HG03039 (cell line): Measurements from ENCODE around the gene SELENBP1.

Experiments
- ATAC-seq: cut with Tn5 transposase; IDR thresholded peaks from one replicate; pipeline ENCODE4 v1.9.1; 2021; ENCODE audit warnings: mild to moderate bottlenecking, moderate library complexity; ENCODE audit not compliant: unreplicated experiment

SELENBP1 gene

GRCh38 chr1:151346082-151346768 lies 26.3 kb downstream of the SELENBP1 start:
- ATAC-seq, result no peak

- no peak for ATAC-seq
These were observed 28.2 kb downstream of the SELENBP1 start for GRCh38 chr1:151344291-151344690.

GRCh38 chr1:151343587-151343986 lies 28.9 kb downstream of the SELENBP1 start:
- no peak for ATAC-seq

GRCh38 chr1:151342569-151342968 lies 29.9 kb downstream of the SELENBP1 start:
- ATAC-seq, result no peak

DNA sequence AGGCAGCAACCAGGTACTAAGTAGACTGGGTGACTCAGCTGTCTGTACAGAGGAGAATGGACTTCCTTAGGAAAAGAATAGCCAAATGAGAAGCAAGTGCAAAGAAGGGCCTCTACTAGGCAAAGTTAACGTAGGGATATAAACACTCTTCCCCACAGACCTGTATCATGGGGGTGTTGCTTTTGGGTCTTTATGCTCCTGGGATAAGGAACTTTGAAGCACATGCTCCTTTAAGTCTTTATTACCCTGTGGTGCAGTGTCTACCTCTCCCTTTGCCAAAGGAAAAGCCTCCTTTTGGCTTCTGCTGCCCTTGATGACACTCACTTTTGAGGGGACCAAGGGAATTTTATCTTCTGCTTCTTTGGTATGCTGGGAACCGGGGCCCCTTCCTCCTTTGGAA lies 30.5 kb downstream of the SELENBP1 start:
- ATAC-seq, result no peak

GRCh38 chr1:151340870-151341754 lies 31.4 kb downstream of the SELENBP1 start:
- ATAC-seq, result no peak

DNA sequence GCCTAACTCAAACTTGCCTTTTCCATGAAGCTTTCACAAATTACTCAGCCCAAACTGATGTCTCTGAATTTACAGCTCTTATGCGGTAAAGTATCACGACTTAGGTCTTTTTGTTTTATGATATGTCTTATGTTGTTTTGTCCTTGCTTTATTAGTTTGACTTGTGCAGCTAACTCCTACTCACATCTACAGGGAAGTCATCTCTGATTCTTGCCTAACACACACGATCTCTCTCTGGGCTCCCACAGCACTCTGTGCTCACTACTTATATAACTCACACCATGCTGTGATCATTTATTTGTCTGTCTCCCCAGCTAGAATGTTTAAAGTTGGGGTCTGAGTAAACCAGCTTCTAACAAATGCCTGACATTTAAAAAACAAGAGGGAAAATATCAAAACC lies 35.9 kb downstream of the SELENBP1 start:
- ATAC-seq, result no peak

- no peak for ATAC-seq
These were observed 37.7 kb downstream of the SELENBP1 start for GRCh38 chr1:151334822-151335221.

DNA sequence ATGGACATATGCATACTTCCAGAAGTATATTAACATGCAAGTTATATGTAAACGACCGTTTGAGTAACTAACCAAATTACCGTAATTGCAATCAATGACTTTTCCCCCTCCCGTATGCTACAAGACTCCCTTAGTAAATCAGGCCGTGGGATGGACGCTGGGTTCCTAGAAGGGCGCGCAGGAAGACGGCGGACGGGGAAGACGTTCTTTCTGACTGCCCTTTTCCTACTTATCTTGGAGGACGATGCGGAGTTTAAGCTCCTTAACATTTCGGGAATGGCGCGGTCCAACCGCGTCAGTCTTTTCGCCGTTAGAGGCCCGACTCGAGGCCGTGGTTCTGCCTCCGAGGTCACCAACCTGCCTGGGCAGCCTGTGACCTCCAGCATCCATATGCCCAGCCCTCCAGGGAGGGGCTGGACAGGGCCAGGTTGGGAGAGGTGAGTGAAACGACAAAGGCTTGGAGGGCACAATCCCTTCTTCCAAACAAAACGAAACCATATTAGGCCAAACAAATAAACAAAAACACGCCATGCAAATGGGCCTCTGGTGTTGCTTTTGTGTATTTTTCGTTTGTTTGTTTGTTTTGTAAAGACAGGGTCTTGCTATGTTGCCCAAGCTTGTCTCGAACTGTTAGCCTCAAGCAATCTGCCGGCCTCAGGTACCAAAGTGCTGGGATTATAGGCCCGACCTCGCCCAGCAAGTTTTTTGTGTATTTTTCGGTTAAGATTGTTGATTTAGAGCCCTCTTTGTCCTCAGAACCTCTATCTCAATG lies 44.4 kb downstream of the SELENBP1 start:
- ATAC-seq, result no peak

DNA sequence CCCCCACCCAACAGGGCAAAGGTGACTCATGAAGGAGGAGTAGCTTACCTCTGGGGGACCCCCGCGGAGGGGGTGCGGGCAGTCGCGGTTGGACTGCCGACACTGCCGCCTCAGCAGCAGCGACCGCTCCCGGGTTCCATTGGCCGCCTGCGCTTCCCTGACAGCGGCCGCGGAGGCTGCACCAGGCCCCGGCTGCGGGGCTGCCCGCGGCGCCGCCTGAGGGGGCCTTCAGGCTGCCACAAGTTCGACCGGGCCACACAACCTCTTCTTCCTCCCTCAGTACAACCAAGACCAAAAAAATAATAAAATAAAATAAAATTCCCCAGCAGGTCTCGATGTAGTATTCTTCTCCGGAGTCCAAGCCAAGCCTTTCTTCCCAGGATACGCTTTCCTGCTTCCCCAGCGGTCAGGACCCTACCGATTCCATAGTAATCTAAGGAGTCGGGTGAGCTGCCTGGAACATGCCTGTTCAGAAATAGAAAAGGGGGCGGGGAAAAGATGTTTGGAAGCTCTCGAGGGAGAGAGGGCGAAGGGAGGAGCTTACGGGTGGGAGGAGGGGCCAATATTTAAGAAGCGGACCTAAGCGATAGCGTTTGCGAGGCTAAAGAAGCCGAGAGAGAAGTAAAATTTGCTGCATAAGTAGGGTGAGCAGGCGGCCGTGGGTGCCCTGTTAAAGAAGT lies 45.1 kb downstream of the SELENBP1 start, which contains the start of gene PI4KB:
Gene PI4KB (minus strand): TSS at position 194 of the 680 bp plus-strand sequence. CDS start 10,935 bp downstream, outside the sequence.
- ATAC-seq, result peak; percentile 57

- peak; percentile 36 for ATAC-seq
These were observed 45.8 kb downstream of the SELENBP1 start for GRCh38 chr1:151326619-151327222.

GRCh38 chr1:151325646-151326429 lies 46.7 kb downstream of the SELENBP1 start:
- ATAC-seq, result no peak

DNA sequence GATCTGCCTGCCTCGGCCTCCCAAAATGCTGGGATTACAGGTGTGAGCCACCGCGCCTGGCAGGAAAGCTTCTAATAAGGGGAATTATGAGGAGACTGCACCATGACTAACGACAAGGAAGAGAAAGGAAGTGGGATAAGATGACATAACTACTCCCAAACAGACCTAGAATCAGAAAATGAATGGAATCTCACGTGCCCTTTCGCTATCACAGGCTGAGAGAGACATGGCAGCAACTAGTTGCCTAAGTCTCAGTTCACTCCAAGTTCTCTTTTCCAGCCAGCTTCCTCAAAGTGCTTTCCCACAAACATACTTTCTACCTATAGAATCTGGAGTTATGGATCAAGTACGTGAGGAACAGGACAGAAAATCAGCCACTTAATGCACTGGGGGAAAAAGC lies 47.3 kb downstream of the SELENBP1 start:
- ATAC-seq, result no peak

GRCh38 chr1:151324390-151324930 lies 48.0 kb downstream of the SELENBP1 start:
- ATAC-seq, result no peak

DNA sequence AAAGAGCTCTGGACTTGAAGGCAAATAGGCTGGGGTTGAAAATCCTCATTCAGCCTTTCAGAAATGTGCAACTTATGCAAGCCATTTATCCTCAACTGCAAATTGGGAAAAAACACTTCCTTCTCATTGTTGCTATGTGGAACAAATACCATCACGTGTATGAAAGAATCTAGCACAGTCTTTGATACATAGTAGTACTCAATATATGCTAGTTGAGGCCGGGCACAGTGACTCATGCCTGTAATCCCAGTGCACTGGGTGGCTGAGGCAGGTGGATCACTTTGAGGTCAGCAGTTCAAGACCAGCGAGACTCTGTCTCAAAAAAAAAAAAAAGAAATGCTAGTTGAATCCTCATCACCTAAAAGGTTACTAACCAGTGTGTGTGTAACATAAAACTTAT lies 53.5 kb downstream of the SELENBP1 start:
- ATAC-seq, result no peak

GRCh38 chr1:151315565-151316235 lies 56.8 kb downstream of the SELENBP1 start:
- no peak for ATAC-seq
